ENCODE measurements around the gene TP53.

Gene TP53

DNA sequence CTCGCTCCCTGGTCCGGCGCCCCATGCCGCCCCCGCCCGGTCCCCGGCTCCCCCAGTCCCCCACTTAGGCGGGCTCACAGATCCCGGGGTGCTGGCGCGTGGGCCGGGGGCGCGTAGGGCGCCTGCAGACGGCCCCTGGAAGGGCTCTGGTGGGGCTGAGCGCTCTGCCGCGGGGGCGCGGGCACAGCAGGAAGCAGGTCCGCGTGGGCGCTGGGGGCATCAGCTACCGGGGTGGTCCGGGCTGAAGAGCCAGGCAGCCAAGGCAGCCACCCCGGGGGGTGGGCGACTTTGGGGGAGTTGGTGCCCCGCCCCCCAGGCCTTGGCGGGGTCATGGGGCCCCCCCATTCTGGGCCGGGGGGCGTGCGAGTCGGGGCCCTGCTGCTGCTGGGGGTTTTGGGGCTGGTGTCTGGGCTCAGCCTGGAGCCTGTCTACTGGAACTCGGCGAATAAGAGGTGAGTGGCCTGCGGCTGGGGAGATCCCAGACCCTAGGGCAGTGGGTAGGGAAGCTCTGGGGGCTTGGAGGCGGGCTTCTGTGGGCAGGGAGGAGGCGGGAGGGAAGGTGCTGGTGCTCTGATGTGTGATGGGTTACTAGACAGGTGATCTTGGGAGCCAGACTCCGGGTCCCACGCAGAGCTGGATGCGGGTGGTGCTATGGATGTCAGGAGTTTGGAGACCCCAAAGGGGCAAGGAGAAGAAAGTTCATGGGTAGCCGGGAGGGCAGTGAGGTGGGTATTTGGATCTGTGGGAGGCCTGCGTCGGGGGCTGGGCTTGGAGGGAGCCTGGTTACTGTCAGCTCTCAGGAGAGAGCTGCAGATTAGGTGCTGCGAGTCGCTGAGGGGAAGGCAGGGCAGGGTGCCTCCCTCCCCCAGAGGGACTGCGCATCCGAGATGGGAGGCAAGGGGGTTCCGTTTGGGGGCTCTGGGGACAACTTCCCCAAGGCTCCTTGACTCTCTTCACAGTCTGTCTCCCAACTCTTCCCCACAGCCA is 18.3 kb upstream of the TP53 start:
- Histone ChIP-seq H3K4me1 (ENCODE audit: control insufficient read depth, insufficient read depth, low read depth, low read length) (peaks cover 22% of the 10 kb centered on the region), H3K4me3 (ENCODE audit: insufficient read depth in 1 of 2, low read depth in 1 of 2, low read length in 2 of 2) (peak overlapping the region; percentile 61 to 76), H3K4me2 (ENCODE audit: low read length, poor library complexity, severe bottlenecking) (peak overlapping the region; percentile 87), H3K27ac (ENCODE audit: low read length, poor library complexity, severe bottlenecking) (no peak overlapping the region), H2BK120ac (ENCODE audit: low read depth, low read length) (no peak overlapping the region), H3K27me3 (ENCODE audit: control insufficient read depth in 1 of 2, insufficient read depth in 1 of 2, low read length in 2 of 2) (peaks cover 43 to 50% of the 10 kb centered on the region in 2 experiments), H3K9ac (ENCODE audit: low read length) (no peak overlapping the region), H3K23ac (ENCODE audit: low read length in 2 of 2) (peak overlapping the region in 1 of 2 experiments; percentile 95), H3K4ac (ENCODE audit: low read depth in 1 of 2, low read length in 2 of 2) (peak overlapping the region in 1 of 2 experiments; percentile 67), H3K18ac (ENCODE audit: low read depth in 1 of 2, low read length in 2 of 2) (peak overlapping the region; percentile 47 to 69), H2AK5ac (ENCODE audit: low read length, severe bottlenecking) (no peak overlapping the region), H2BK5ac (ENCODE audit: low read depth, low read length, poor library complexity, severe bottlenecking) (no peak overlapping the region), H4K8ac (ENCODE audit: low read length) (no peak overlapping the region), H3K9me3 (ENCODE audit: control insufficient read depth, low read length) (no peaks in the 10 kb centered on the region), H3K14ac (ENCODE audit: low read length in 2 of 2) (no peak overlapping the region), H2BK15ac (ENCODE audit: low read depth, poor library complexity, severe bottlenecking) (no peak overlapping the region), H2AFZ (ENCODE audit: low read depth, low read length) (peak overlapping the region; percentile 36), H4K91ac (ENCODE audit: low read length) (peak overlapping the region; percentile 32), H3K36me3 (ENCODE audit: control insufficient read depth in 1 of 2, insufficient read depth in 2 of 2, low read depth in 1 of 2, low read length in 2 of 2) (peaks cover 21 to 30% of the 10 kb centered on the region in 2 experiments), H2BK12ac (ENCODE audit: low read length in 2 of 2) (peak overlapping the region in 1 of 2 experiments; percentile 23), H3K79me1 (replicated peaks; ENCODE audit: low read length, poor library complexity, severe bottlenecking) (peaks cover 2% of the 10 kb centered on the region)
- no peak for DNase-seq
- WGBS: 4% methylated on average over 41 of the region's 50 CpGs

DNA sequence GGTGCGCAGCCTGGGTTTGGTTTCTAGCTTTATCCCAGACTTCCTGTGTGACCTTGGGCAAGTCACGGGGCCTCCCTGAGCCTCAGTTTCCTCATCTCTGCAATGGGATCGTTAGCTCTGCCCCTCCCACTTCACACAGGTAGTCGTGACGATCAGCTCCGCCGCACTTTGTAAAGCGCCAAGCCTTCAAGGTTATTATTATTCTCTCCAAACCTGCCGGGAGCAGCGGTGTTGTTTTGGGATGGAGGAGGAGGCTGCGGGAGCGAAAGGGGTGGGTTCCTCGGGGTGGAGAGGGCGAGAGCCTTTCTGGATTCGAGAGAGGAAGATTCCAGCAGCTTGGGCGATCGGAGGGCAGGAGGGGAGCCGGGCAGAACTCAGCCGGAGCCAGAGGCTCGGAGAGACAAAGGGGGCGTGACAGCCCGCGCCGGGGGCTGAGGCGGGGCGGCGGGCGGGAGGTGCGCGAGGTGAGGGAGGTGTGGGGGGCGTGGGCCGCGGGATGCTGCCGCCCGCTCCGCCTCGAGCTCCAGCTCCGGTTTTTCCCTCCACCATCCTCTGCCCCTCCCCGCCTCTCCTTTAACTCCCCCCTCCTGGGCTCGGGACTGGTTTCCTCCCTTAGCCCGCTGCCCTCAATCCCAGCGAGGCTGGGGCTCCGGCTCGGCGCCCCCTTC is 17.4 kb upstream of the TP53 start, which contains the start of gene EFNB3:
TSS of gene EFNB3 (plus strand) at position 602 of the 668 bp plus-strand sequence. CDS start 397 bp downstream, outside the sequence.
- Histone ChIP-seq H3K27ac (ENCODE audit: low read length, poor library complexity, severe bottlenecking) (no peak within 1 kb of the TSS), H3K14ac (ENCODE audit: low read length in 2 of 2) (no peak within 1 kb of the TSS), H3K18ac (ENCODE audit: low read depth in 1 of 2, low read length in 2 of 2) (peak within 1 kb of the TSS; percentile 47 to 69), H3K79me1 (replicated peaks; ENCODE audit: low read length, poor library complexity, severe bottlenecking) (peaks cover 2% of the 10 kb centered on the region), H2BK120ac (ENCODE audit: low read depth, low read length) (no peak within 1 kb of the TSS), H3K4me2 (ENCODE audit: low read length, poor library complexity, severe bottlenecking) (peak within 1 kb of the TSS; percentile 87), H3K27me3 (ENCODE audit: control insufficient read depth in 1 of 2, insufficient read depth in 1 of 2, low read length in 2 of 2) (peaks cover 43 to 46% of the 10 kb centered on the region in 2 experiments), H3K9ac (ENCODE audit: low read length) (peak within 1 kb of the TSS; percentile 58), H2BK12ac (ENCODE audit: low read length in 2 of 2) (peak within 1 kb of the TSS in 1 of 2 experiments; percentile 57), H2AFZ (ENCODE audit: low read depth, low read length) (peak within 1 kb of the TSS; percentile 36), H4K8ac (ENCODE audit: low read length) (no peak within 1 kb of the TSS), H4K91ac (ENCODE audit: low read length) (peak within 1 kb of the TSS; percentile 32), H2BK15ac (ENCODE audit: low read depth, poor library complexity, severe bottlenecking) (no peak within 1 kb of the TSS), H3K4ac (ENCODE audit: low read depth in 1 of 2, low read length in 2 of 2) (peak within 1 kb of the TSS in 1 of 2 experiments; percentile 67), H3K4me1 (ENCODE audit: control insufficient read depth, insufficient read depth, low read depth, low read length) (peaks cover 22% of the 10 kb centered on the region), H3K4me3 (ENCODE audit: insufficient read depth in 1 of 2, low read depth in 1 of 2, low read length in 2 of 2) (peak within 1 kb of the TSS; percentile 61 to 76), H3K23ac (ENCODE audit: low read length in 2 of 2) (peak within 1 kb of the TSS in 1 of 2 experiments; percentile 95), H3K36me3 (ENCODE audit: control insufficient read depth in 1 of 2, insufficient read depth in 2 of 2, low read depth in 1 of 2, low read length in 2 of 2) (peaks cover 23 to 30% of the 10 kb centered on the region in 2 experiments), H2BK5ac (ENCODE audit: low read depth, low read length, poor library complexity, severe bottlenecking) (no peak within 1 kb of the TSS), H2AK5ac (ENCODE audit: low read length, severe bottlenecking) (no peak within 1 kb of the TSS), H3K9me3 (ENCODE audit: control insufficient read depth, low read length) (no peaks in the 10 kb centered on the region)
- WGBS: under 1% methylated on average over 18 of the region's 45 CpGs
- peak; percentile 38 for DNase-seq

DNA sequence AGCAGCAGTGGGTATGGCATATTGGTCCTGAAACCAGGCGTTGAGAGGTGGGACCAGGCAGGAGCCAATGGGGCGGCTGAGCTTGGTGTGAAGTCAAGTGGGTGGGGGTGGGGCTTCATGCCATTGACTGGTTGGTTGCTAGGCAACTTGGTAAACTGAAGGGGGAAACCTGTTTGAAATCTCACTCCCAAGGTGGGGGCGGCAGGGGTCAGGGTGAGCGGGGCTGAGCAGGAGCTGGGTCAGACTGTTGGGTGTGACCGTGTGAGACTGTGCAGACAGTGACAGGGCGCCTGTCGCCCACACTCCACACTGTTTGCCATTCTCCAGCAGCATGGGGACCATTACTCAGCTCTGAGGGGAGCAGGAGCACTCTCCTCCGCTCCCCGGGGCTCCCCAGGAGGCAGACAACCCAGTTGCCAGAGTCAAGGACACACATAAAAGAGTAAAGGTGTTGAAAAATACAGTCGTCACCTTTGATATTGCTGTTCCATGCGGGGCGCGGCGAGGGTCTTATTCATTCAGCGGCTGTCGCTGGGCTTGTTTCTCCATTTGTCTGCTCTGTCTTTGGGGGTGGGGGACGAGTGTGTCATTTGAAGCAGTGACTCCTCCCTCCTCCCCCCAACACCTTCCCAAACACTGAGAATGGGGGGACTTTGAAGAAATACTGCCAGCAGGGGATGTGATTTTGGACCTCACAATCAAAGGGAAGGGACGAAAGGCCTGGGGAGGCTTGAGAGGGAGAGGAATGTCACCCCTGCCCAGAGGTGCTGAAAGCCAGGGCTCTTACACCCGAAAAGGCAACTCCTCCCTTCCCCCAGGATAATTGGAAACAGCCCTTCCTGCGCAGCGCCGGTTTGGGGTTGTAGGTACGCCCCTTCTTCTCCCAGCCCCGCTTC is 16.5 kb upstream of the TP53 start:
- peak overlapping the region in 1 of 2 experiments; percentile 76 for H3K4me3 ChIP-seq (ENCODE audit: insufficient read depth in 1 of 2, low read depth in 1 of 2, low read length in 2 of 2)
- H3K4ac ChIP-seq (ENCODE audit: low read depth in 1 of 2, low read length in 2 of 2): no peak overlapping the region
- no peak overlapping the region for H3K23ac ChIP-seq (ENCODE audit: low read length in 2 of 2)
- WGBS: 19% methylated on average over 16 of the region's 24 CpGs
- no peaks in the 10 kb centered on the region for H3K9me3 ChIP-seq (ENCODE audit: control insufficient read depth, low read length)
- no peak overlapping the region for H2BK120ac ChIP-seq (ENCODE audit: low read depth, low read length)
- H3K4me2 ChIP-seq (ENCODE audit: low read length, poor library complexity, severe bottlenecking): no peak overlapping the region
- H2AK5ac ChIP-seq (ENCODE audit: low read length, severe bottlenecking): no peak overlapping the region
- no peak overlapping the region for H2AFZ ChIP-seq (ENCODE audit: low read depth, low read length)
- no peak overlapping the region for H4K91ac ChIP-seq (ENCODE audit: low read length)
- no peak overlapping the region for H3K27ac ChIP-seq (ENCODE audit: low read length, poor library complexity, severe bottlenecking)
- H3K4me1 ChIP-seq (ENCODE audit: control insufficient read depth, insufficient read depth, low read depth, low read length): peaks cover 22% of the 10 kb centered on the region
- H2BK5ac ChIP-seq (ENCODE audit: low read depth, low read length, poor library complexity, severe bottlenecking): no peak overlapping the region
- H2BK12ac ChIP-seq (ENCODE audit: low read length in 2 of 2): peak overlapping the region; percentile 18 to 68
- H4K8ac ChIP-seq (ENCODE audit: low read length): no peak overlapping the region
- H3K27me3 ChIP-seq (ENCODE audit: control insufficient read depth in 1 of 2, insufficient read depth in 1 of 2, low read length in 2 of 2): peaks cover 43 to 46% of the 10 kb centered on the region in 2 experiments
- DNase-seq: peak; percentile 79
- no peak overlapping the region for H2BK15ac ChIP-seq (ENCODE audit: low read depth, poor library complexity, severe bottlenecking)
- no peak overlapping the region for H3K14ac ChIP-seq (ENCODE audit: low read length in 2 of 2)
- no peak overlapping the region for H3K18ac ChIP-seq (ENCODE audit: low read depth in 1 of 2, low read length in 2 of 2)
- peaks cover 23 to 28% of the 10 kb centered on the region in 2 experiments for H3K36me3 ChIP-seq (ENCODE audit: control insufficient read depth in 1 of 2, insufficient read depth in 2 of 2, low read depth in 1 of 2, low read length in 2 of 2)
- peak overlapping the region; percentile 58 for H3K9ac ChIP-seq (ENCODE audit: low read length)
- peaks cover 2% of the 10 kb centered on the region for H3K79me1 ChIP-seq (replicated peaks; ENCODE audit: low read length, poor library complexity, severe bottlenecking)
